Mesenchymal stem cell (in vitro differentiated cells and primary cell): ENCODE data around the gene TMEM9.

Experiments used
- DNase-seq: peaks from one replicate; pipeline ENCODE4 v3.0.0-alpha.2; 2013
- H2AFZ ChIP-seq: one replicate; pipeline ENCODE4 v1.6.1; 2013; ENCODE audit warnings: low read depth, mild to moderate bottlenecking, control low read depth, inconsistent platforms, low read length, moderate library complexity
- H2AK5ac ChIP-seq: 2 replicates; pipeline ENCODE4 v1.6.1; 2013; ENCODE audit warnings: low read length, moderate library complexity, mild to moderate bottlenecking, inconsistent platforms; ENCODE audit not compliant: severe bottlenecking
- H2BK120ac ChIP-seq: one replicate; pipeline ENCODE4 v1.6.1; 2013; ENCODE audit warnings: low read depth, mild to moderate bottlenecking, inconsistent platforms, low read length, moderate library complexity
- H2BK12ac ChIP-seq, 2 experiments: one replicate each; pipeline ENCODE4 v1.6.1; 2013; ENCODE audit warnings: inconsistent platforms in 2 of 2, low read length in 2 of 2, mild to moderate bottlenecking in 2 of 2, moderate library complexity in 2 of 2, control low read depth in 1 of 2
- H2BK15ac ChIP-seq: one replicate; pipeline ENCODE4 v1.6.1; 2013; ENCODE audit warnings: mild to moderate bottlenecking, low read depth, inconsistent platforms; ENCODE audit not compliant: poor library complexity, severe bottlenecking
- H2BK5ac ChIP-seq: 2 replicates; pipeline ENCODE4 v1.6.1; 2013; ENCODE audit warnings: low read depth, mild to moderate bottlenecking, low read length, control low read depth, inconsistent platforms; ENCODE audit not compliant: poor library complexity, severe bottlenecking
- H3K14ac ChIP-seq, 2 experiments: one replicate each; pipeline ENCODE4 v1.6.1; 2013; ENCODE audit warnings: inconsistent platforms in 2 of 2, low read length in 2 of 2, control low read depth in 1 of 2, mild to moderate bottlenecking in 1 of 2, moderate library complexity in 1 of 2
- H3K18ac ChIP-seq, 2 experiments: one replicate each; pipeline ENCODE4 v1.6.1; 2013; ENCODE audit warnings: inconsistent platforms in 2 of 2, low read length in 2 of 2, control low read depth in 1 of 2, low read depth in 1 of 2, mild to moderate bottlenecking in 1 of 2
- H3K23ac ChIP-seq, 2 experiments: one replicate each; pipeline ENCODE4 v1.6.1; 2013; ENCODE audit warnings: inconsistent platforms in 2 of 2, low read length in 2 of 2, mild to moderate bottlenecking in 2 of 2, moderate library complexity in 2 of 2, control low read depth in 1 of 2
- H3K27ac ChIP-seq: 2 replicates; pipeline ENCODE4 v1.5.1; 2013; ENCODE audit warnings: mild to moderate bottlenecking, moderate library complexity, low read length, control low read depth, inconsistent platforms; ENCODE audit not compliant: poor library complexity, severe bottlenecking
- H3K27me3 ChIP-seq, 2 experiments: 2 replicates each; pipeline versions ENCODE4 v1.6.1 to v1.7.0; 2013; ENCODE audit warnings: low read length in 2 of 2, mild to moderate bottlenecking in 2 of 2, moderate library complexity in 2 of 2, control low read depth in 1 of 2, inconsistent platforms in 1 of 2; ENCODE audit not compliant: control insufficient read depth in 1 of 2, insufficient read depth in 1 of 2
- H3K36me3 ChIP-seq, 2 experiments: 2 replicates each; pipeline versions ENCODE4 v1.6.1 to v1.7.0; 2013; ENCODE audit warnings: low read length in 2 of 2, control low read depth in 1 of 2, inconsistent platforms in 1 of 2, low read depth in 1 of 2, mild to moderate bottlenecking in 1 of 2; ENCODE audit not compliant: insufficient read depth in 2 of 2, control insufficient read depth in 1 of 2
- H3K4ac ChIP-seq, 2 experiments: one replicate each; pipeline ENCODE4 v1.6.1; 2013; ENCODE audit warnings: inconsistent platforms in 2 of 2, low read length in 2 of 2, mild to moderate bottlenecking in 2 of 2, moderate library complexity in 2 of 2, control low read depth in 1 of 2, low read depth in 1 of 2
- H3K4me1 ChIP-seq: 2 replicates; pipeline ENCODE4 v1.6.1; 2013; ENCODE audit warnings: low read depth, low read length, control low read depth; ENCODE audit not compliant: control insufficient read depth, insufficient read depth
- H3K4me2 ChIP-seq: 2 replicates; pipeline ENCODE4 v1.6.1; 2013; ENCODE audit warnings: low read length, mild to moderate bottlenecking, inconsistent platforms; ENCODE audit not compliant: poor library complexity, severe bottlenecking
- H3K4me3 ChIP-seq, 2 experiments: 2 replicates each; pipeline versions ENCODE4 v1.5.1 to v1.7.0; 2013; ENCODE audit warnings: low read length in 2 of 2, mild to moderate bottlenecking in 2 of 2, control low read depth in 1 of 2, low read depth in 1 of 2; ENCODE audit not compliant: insufficient read depth in 1 of 2
- H3K79me1 ChIP-seq: replicated peaks from 2 replicates; pipeline ENCODE4 v1.6.1; 2013; ENCODE audit warnings: mild to moderate bottlenecking, control low read depth, low read length, inconsistent platforms; ENCODE audit not compliant: poor library complexity, severe bottlenecking
- H3K9ac ChIP-seq: 2 replicates; pipeline ENCODE4 v1.7.0; 2013; ENCODE audit warnings: mild to moderate bottlenecking, low read length, moderate library complexity
- H3K9me3 ChIP-seq: 2 replicates; pipeline ENCODE4 v1.7.0; 2013; ENCODE audit warnings: mild to moderate bottlenecking, low read length; ENCODE audit not compliant: control insufficient read depth
- H4K8ac ChIP-seq: one replicate; pipeline ENCODE4 v1.6.1; 2013; ENCODE audit warnings: inconsistent platforms, mild to moderate bottlenecking, low read length, moderate library complexity
- H4K91ac ChIP-seq: one replicate; pipeline ENCODE4 v1.6.1; 2013; ENCODE audit warnings: mild to moderate bottlenecking, low read length, inconsistent platforms
- WGBS: methylation state at CpG from one replicate; pipeline ENCODE4 v1.1.7; 2013; ENCODE audit warnings: mixed read lengths; 5-methylcytosine and 5-hydroxymethylcytosine counted together

TMEM9 gene

DNA sequence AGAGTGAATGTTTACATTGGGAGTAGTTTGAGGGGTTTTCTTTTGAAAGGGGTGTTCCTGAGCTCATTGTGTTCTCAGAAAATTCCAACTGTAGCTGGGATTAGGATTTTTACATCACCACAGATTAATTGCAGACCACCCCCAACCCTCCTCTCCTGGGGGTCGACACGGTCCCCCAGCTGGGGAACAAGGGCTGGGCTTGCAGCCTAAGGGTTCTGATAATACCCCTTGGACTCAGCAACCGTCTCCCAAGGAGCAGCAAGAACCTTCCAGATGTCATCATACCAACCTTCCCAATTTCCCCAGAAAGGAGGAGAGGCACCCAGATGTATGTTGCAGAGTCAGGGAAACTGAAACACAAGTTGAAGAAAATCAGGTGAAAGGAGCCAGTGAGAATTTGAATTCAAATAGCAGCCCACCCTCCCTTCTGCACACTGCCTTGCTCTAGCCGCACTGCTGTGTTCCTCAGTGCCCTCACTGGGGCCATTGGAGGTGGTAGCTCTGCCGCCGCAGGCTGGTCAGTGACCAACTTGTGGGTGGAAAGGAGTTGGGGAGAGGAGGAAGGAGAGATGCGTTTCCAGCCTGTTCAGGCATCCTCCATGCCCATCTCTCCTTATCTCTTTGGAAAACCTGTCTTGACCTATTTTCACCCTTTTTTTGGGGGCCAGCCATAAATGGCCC lies 21.7 kb upstream of the TMEM9 start:
- no peak overlapping the region for H3K14ac ChIP-seq
- H3K27me3 ChIP-seq, result peaks cover 0 to 4% of the 10 kb centered on the region in 2 experiments
- H3K4ac ChIP-seq, result no peak overlapping the region
- no peak overlapping the region for H3K4me3 ChIP-seq
- H4K8ac ChIP-seq, result no peak overlapping the region
- H3K79me1 ChIP-seq, result no peaks in the 10 kb centered on the region
- no peak overlapping the region for H4K91ac ChIP-seq
- H3K4me2 ChIP-seq, result no peak overlapping the region
- H2AK5ac ChIP-seq, result no peak overlapping the region
- H3K36me3 ChIP-seq, result no peaks in the 10 kb centered on the region
- 93% methylated on average over 5 of the region's 7 CpGs for WGBS
- no peak overlapping the region for H2BK5ac ChIP-seq
- no peak overlapping the region for H3K27ac ChIP-seq
- H2BK12ac ChIP-seq, result no peak overlapping the region
- no peak overlapping the region for H2BK120ac ChIP-seq
- DNase-seq, result no peak
- H2AFZ ChIP-seq, result no peak overlapping the region
- no peak overlapping the region for H3K18ac ChIP-seq
- H3K4me1 ChIP-seq, result peaks cover 5% of the 10 kb centered on the region
- H3K9ac ChIP-seq, result no peak overlapping the region
- peak overlapping the region; percentile 50 for H2BK15ac ChIP-seq
- H3K9me3 ChIP-seq, result peaks cover 8% of the 10 kb centered on the region
- no peak overlapping the region for H3K23ac ChIP-seq

DNA sequence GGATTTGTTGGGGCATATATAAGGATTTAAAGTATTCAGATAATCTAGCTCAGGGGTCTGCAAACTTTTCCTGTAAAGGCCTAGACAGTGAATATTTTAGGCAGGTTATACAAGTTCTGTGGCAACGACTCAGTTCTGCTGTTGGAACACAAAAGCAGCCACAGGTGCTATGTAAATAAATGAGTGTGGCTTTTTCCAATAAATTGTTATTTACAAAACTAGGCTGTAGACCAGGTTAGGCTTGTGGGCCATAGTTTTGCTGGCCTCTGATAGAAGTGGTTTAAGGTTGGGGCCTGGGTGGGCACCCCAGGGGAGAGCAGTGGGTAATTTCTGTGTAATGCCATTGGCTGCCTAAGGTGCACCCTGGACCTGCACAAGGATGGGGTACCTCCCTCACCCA lies 19.5 kb upstream of the TMEM9 start:
- Histone ChIP-seq H2BK5ac (no peak overlapping the region), H3K27ac (no peak overlapping the region), H3K4me2 (no peak overlapping the region), H3K4me3 (no peak overlapping the region), H3K9ac (no peak overlapping the region), H3K4me1 (peaks cover 5% of the 10 kb centered on the region), H3K36me3 (no peaks in the 10 kb centered on the region), H3K79me1 (no peaks in the 10 kb centered on the region), H3K14ac (no peak overlapping the region), H3K23ac (no peak overlapping the region), H3K4ac (no peak overlapping the region), H3K9me3 (peaks cover 1% of the 10 kb centered on the region), H2BK120ac (no peak overlapping the region), H4K91ac (no peak overlapping the region), H2BK12ac (no peak overlapping the region), H2AFZ (no peak overlapping the region), H3K27me3 (no peaks in the 10 kb centered on the region), H3K18ac (no peak overlapping the region), H2AK5ac (no peak overlapping the region), H4K8ac (no peak overlapping the region), H2BK15ac (no peak overlapping the region)
- WGBS, result 63% methylated on average over 1 of the region's 1 CpG
- no peak for DNase-seq

DNA sequence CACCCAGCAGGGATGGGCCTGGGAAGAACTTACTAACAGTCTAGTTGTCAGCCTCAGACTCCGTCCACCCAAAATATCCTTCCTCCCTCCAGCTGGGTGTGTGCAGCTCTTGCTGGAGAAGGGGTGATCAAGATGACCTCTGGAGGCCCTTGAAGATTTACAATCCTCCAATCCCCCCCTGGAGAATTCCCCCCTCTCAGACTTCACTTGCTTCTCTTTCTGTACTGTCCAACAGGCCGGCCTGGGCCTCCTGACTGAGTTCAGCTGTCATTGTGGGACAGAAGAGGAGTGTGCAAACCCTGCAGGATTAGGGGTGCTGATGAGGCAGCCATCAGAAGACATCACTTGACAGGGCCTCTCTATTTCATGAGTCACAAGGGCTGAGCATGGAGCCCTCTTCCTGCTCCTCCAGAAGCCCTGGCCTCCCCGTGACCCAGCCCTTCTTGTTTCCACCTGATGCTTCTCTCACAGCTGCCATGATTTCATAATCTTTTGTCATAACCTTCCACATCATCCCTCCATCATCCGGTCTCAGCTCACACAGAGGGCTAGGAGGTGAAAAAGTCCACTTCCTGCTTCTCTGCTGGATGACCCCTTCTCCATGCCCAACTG lies 18.8 kb upstream of the TMEM9 start:
- Histone ChIP-seq H2BK15ac (no peak overlapping the region), H2BK5ac (no peak overlapping the region), H3K4me2 (no peak overlapping the region), H3K4me1 (peaks cover 5% of the 10 kb centered on the region), H3K27me3 (no peaks in the 10 kb centered on the region), H2BK120ac (no peak overlapping the region), H3K27ac (no peak overlapping the region), H3K18ac (no peak overlapping the region), H2BK12ac (no peak overlapping the region), H3K79me1 (no peaks in the 10 kb centered on the region), H3K9me3 (no peaks in the 10 kb centered on the region), H4K91ac (no peak overlapping the region), H2AFZ (no peak overlapping the region), H2AK5ac (no peak overlapping the region), H3K9ac (no peak overlapping the region), H3K23ac (no peak overlapping the region), H3K4ac (no peak overlapping the region), H3K14ac (no peak overlapping the region), H4K8ac (no peak overlapping the region), H3K36me3 (no peaks in the 10 kb centered on the region), H3K4me3 (no peak overlapping the region)
- 73% methylated on average over 4 of the region's 4 CpGs for WGBS
- peak; percentile 22 for DNase-seq

DNA sequence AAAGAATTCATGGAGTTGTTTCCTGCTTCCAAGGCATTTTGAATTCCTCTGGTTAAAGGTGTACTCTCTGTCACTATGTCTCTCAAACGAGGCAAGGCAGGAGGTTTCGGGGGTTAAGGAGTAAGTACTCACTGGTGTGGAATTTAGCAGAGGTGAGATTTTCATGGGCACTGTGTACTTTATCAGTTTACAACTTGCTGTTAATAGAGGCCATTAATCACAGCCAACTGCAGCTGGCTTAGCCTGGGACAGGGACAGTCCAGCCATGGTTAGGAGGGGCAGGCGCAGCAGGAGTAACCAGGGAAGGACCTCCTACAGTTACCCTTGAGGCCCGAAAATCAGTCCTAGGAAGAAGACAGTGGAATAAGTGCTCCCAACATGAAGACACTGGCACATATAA lies 18.1 kb upstream of the TMEM9 start:
- Histone ChIP-seq H2BK15ac (no peak overlapping the region), H2BK120ac (no peak overlapping the region), H3K9ac (no peak overlapping the region), H3K4me3 (no peak overlapping the region), H3K9me3 (no peaks in the 10 kb centered on the region), H3K27me3 (peaks cover 0 to 3% of the 10 kb centered on the region in 2 experiments), H3K4me1 (peaks cover 5% of the 10 kb centered on the region), H2BK12ac (peak overlapping the region in 1 of 2 experiments; percentile 56), H3K4ac (no peak overlapping the region), H2AK5ac (no peak overlapping the region), H4K8ac (no peak overlapping the region), H3K27ac (no peak overlapping the region), H3K18ac (no peak overlapping the region), H3K23ac (no peak overlapping the region), H3K14ac (no peak overlapping the region), H2BK5ac (no peak overlapping the region), H3K36me3 (no peaks in the 10 kb centered on the region), H4K91ac (no peak overlapping the region), H3K4me2 (no peak overlapping the region), H2AFZ (no peak overlapping the region), H3K79me1 (no peaks in the 10 kb centered on the region)
- WGBS, result 50% methylated on average over 4 of the region's 4 CpGs
- DNase-seq, result no peak
